Bronchial epithelial cell (primary cell): ENCODE data around the gene SIGLEC10. TPM values are rescaled to one million over a fixed set of nuclear protein-coding genes. Genes with fewer than 3 reads are reported as not detected.
"Not testable (repeated sequence)": the region's sequence is repeated elsewhere in the genome, so short reads cannot be mapped to it uniquely, and the experiment has no call there.

ENCODE experiments used
- DNase-seq: peaks from one replicate; pipeline ENCODE4 v3.0.0-alpha.2; 2010; ENCODE audit warnings: low read depth
- FAIRE-seq: peaks from 2 replicates; lab custom pipeline; 2011; peaks lifted over from hg19 to GRCh38; lab: Jason Lieb, UNC
- H3K27me3 ChIP-seq: 2 replicates; pipeline ENCODE4 v1.5.1; 2011; ENCODE audit warnings: low read length; ENCODE audit not compliant: control insufficient read depth, insufficient read depth
- H3K36me3 ChIP-seq: 2 replicates; pipeline ENCODE4 v1.5.1; 2011; ENCODE audit warnings: low read length; ENCODE audit not compliant: control insufficient read depth, insufficient read depth
- H3K4me3 ChIP-seq: 2 replicates; pipeline ENCODE4 v1.5.1; 2011; ENCODE audit warnings: mild to moderate bottlenecking, low read depth, low read length, control low read depth
- total RNA-seq: library from RNA; depleted of rRNA; stranded (reverse); fragments of >200 nt; gene quantifications from 2 replicates; pipeline ENCODE4 v1.2.1, GENCODE V29; 2014
- TF ChIP-seq, protein P1 (sequence below): IDR thresholded peaks from 2 replicates; pipeline ENCODE4 v1.5.1; 2011; ENCODE audit warnings: mild to moderate bottlenecking, moderate library complexity, low read length, control low read depth, inconsistent platforms; ENCODE audit not compliant: insufficient read depth, severe bottlenecking

The SIGLEC10 gene
- total RNA-seq, 1 donor from 2014 or later: not detected

DNA sequence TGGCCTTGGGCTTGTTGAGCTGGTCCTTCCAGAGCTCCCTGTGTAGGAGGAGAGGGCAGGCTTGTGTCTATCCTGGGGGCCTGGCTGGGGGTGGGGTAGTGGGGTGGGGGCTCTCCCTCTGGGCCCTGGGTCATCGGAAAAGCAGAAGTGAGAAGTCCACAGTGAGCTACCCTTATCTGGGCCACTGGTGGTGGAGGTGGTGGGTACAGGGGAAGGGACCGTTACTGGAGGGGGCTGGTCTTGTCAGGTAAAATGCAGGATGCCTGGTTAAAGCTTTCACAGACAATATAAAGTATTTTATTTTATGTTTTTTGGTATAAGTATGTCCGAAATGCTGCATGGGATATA, 342 bp upstream of the SIGLEC10 start:
- TF ChIP-seq, protein P1, sequence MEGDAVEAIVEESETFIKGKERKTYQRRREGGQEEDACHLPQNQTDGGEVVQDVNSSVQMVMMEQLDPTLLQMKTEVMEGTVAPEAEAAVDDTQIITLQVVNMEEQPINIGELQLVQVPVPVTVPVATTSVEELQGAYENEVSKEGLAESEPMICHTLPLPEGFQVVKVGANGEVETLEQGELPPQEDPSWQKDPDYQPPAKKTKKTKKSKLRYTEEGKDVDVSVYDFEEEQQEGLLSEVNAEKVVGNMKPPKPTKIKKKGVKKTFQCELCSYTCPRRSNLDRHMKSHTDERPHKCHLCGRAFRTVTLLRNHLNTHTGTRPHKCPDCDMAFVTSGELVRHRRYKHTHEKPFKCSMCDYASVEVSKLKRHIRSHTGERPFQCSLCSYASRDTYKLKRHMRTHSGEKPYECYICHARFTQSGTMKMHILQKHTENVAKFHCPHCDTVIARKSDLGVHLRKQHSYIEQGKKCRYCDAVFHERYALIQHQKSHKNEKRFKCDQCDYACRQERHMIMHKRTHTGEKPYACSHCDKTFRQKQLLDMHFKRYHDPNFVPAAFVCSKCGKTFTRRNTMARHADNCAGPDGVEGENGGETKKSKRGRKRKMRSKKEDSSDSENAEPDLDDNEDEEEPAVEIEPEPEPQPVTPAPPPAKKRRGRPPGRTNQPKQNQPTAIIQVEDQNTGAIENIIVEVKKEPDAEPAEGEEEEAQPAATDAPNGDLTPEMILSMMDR: no peak
- Histone ChIP-seq H3K4me3 (no peak overlapping the region), H3K36me3 (no peaks in the 10 kb centered on the region), H3K27me3 (no peaks in the 10 kb centered on the region)
- no peak for FAIRE-seq
- no peak for DNase-seq

DNA sequence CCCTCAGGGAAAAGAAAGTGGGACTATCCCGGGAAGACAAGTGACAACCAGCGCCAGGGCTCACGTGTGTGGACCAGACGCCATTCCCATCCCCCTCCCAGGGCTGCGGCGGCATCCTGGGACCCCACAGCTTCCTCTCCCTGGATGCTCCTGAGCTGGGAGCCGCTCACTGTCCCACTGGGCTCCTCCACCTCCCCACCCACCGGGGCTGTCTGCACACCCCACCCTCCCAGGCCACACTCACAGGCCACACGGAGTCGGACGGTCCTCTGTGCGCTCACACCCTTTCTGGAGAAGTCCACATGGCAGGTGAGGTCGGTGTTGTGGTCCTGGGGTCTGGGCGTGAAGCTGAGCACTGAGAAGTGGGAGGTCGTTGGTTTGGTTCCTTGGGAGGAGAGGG, 1.0 kb downstream of the SIGLEC10 start:
- H3K27me3 ChIP-seq, H3K4me3 ChIP-seq, DNase-seq, H3K36me3 ChIP-seq, FAIRE-seq: not testable (repeated sequence)

DNA sequence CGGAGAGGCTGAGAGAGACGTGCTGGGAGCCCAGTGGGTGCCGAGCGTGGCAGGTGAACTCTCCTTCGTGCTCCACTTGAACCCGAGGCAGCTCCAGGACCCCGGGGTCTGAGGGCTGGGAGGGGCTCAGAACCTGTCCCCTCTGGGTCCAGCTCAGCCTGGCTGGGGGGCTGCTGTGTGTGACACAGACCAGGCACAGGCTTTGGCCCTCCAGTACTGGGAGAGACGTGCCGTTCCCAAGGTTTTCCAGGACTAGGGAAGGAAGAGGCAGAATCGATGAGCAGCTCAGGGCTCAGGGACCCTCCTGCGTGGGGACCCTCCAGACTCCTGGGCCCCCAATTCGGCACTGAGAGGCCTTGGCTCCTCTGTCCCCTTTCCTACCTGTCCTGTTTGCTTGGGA, 2.3 kb downstream of the SIGLEC10 start:
- FAIRE-seq: no peak
- Histone ChIP-seq H3K27me3 (no peaks in the 10 kb centered on the region), H3K4me3 (no peak overlapping the region), H3K36me3 (no peaks in the 10 kb centered on the region)
- TF ChIP-seq, protein P1: no peak
- no peak for DNase-seq

DNA sequence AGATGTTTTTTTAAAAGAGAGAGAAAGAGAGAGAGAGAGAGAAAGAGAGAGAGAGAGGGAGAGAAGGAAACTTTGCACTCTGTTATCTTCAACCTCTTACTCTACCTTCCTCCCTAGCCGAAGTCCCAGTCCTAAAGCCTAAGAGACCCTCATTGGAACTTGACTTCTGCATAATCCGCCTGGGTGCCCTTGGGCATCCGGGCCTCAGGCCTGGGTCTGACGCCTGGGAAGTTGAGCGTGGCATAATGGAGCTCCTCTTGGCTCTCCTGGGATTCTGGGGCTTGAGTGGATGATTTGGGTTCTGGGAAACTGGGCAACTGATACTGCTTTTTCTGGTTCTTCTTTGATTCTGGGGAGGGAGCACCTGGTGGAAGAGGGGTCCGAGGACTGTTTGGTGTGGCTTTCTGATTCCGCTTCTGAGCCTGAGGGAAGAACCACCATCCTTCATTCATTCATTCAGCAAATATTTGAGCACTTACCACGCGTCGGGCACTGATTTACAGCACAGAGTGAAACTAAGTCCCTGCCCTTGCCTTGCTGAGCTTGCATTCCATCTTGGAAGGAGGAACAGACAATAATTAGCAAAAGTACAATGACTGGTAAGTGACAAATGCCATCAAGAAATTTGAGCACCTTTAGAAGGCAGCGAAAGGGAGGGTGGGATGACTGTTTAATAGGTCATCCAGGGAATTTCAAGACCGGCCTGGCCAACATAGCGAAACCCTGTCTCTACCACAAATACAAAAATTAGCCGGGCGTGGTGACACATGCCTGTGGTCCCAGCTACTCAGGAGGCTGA, 6.3 kb downstream of the SIGLEC10 start:
- no peaks in the 10 kb centered on the region for H3K27me3 ChIP-seq

DNA sequence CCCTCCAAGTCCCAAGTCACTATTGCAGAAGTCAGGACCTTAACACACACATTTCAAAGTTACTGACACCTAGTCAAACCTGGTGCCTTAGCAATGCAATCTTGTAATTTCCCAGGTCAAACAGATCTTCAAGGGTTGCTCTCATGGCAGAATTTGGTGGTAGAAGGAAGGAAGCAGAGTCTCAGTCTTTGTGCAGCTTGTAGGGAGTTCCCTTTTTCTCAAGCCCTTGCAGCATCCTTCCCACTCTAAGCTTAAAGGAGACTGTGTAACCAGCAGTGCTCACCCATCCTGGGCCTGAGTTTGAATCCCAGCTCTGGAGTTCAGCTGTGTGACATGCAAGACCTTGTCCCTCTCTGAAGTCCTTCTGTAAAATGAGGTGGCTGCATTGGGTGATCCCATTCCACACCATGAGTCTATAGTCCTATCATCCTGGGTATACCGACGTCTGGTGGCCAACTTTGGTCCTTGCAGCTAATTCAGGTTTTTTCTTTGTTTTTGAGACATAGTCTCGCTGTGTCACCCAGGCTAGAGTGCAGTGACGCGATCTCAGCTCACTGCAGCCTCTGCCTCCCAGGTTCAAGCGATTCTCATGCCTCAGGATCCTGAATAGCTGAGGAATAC, 9.8 kb downstream of the SIGLEC10 start:
- TF ChIP-seq, protein P1: peak; percentile 46
- no peaks in the 10 kb centered on the region for H3K27me3 ChIP-seq
- FAIRE-seq (no peak), DNase-seq (peak; percentile 23)
- no peak overlapping the region for H3K4me3 ChIP-seq
- H3K36me3 ChIP-seq: no peaks in the 10 kb centered on the region

More for the DNA sequence above, 6.3 kb downstream of the SIGLEC10 start:
- TF ChIP-seq, protein P1: no peak
- FAIRE-seq (no peak), DNase-seq (no peak)
- H3K4me3 ChIP-seq: no peak overlapping the region
- H3K36me3 ChIP-seq: no peaks in the 10 kb centered on the region

DNA sequence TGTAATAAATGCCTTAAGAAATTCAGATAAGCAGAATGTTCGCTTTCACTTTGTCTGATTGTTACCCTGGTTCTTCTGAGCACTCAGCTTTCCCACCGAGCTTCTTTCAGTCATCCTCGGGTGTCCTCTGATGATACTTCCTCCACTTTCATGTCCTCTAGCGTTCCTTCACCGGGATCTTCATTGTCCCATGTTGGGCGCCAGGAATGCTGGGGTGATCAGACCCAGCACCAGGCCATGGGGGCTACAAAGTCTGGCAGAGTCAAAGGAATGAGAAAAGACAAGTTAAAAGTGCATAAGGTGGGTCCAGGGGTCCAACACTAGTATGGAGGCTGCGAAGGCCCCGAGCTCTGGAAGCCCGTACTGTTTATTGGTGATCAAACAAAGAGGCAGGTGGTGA, 15.3 kb downstream of the SIGLEC10 start:
- no peak for DNase-seq
- Histone ChIP-seq H3K27me3 (no peaks in the 10 kb centered on the region), H3K36me3 (no peaks in the 10 kb centered on the region), H3K4me3 (no peak overlapping the region)
- FAIRE-seq: no peak
- TF ChIP-seq, protein P1: no peak

DNA sequence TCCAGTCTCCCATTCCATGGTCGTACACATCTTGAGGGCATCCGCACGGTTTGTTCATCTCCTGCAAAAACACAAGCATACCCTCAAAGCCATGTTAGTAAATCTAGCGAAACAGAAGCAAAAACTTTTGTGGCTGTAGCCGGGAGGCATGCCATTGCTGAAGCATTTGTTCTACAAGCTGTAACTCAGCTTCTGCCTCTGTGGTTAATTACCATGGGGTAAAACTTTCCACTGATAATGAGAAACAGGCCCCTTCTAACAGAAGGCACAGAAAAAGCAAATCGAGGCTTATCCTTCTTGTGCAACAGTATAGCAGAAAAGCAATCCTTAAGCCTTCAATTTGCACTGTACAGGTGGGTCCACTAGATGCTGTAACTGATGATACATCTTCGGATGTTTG, 17.5 kb downstream of the SIGLEC10 start:
- not testable (repeated sequence) for FAIRE-seq, DNase-seq

More for the DNA sequence above, 17.5 kb downstream of the SIGLEC10 start:
- not testable (repeated sequence) for H3K27me3 ChIP-seq, H3K36me3 ChIP-seq, H3K4me3 ChIP-seq
